NCI-H2227 (cell line): Measurements from ENCODE around the gene VMP1.
"Not testable (repeated sequence)": the region's sequence is repeated elsewhere in the genome, so short reads cannot be mapped to it uniquely, and the experiment has no call there.

ENCODE experiments used
- DNase-seq: peaks from one replicate; lab custom pipeline; 2025; ENCODE audit not compliant: unreplicated experiment; lab: John Stamatoyannopoulos, UW

The VMP1 gene

GRCh38 chr17:59753522-59754467 lies 46.3 kb downstream of the VMP1 start:
- peak; percentile 83 for DNase-seq

GRCh38 chr17:59754552-59754951 lies 47.1 kb downstream of the VMP1 start:
- no peak for DNase-seq

- not testable (repeated sequence) for DNase-seq
Observed at GRCh38 chr17:59755069-59755468, 47.6 kb downstream of the VMP1 start.

GRCh38 chr17:59756236-59756818 lies 48.9 kb downstream of the VMP1 start:
- DNase-seq: no peak

GRCh38 chr17:59757043-59757442 lies 49.6 kb downstream of the VMP1 start:
- no peak for DNase-seq

GRCh38 chr17:59757470-59757869 lies 50.0 kb downstream of the VMP1 start:
- no peak for DNase-seq

GRCh38 chr17:59757881-59758385 lies 50.5 kb downstream of the VMP1 start:
- no peak for DNase-seq

- not testable (repeated sequence) for DNase-seq
Observed at GRCh38 chr17:59758998-59759651, 51.7 kb downstream of the VMP1 start.

- no peak for DNase-seq
Observed at GRCh38 chr17:59760160-59760559, 52.7 kb downstream of the VMP1 start.

- DNase-seq: no peak
Observed at GRCh38 chr17:59761385-59762048, 54.1 kb downstream of the VMP1 start.

GRCh38 chr17:59762049-59762823 lies 54.8 kb downstream of the VMP1 start:
- DNase-seq: no peak

GRCh38 chr17:59762824-59763374 lies 55.4 kb downstream of the VMP1 start:
- no peak for DNase-seq

- no peak for DNase-seq
Observed at GRCh38 chr17:59763861-59764260, 56.4 kb downstream of the VMP1 start.

GRCh38 chr17:59764292-59764741 lies 56.9 kb downstream of the VMP1 start:
- DNase-seq: no peak

- DNase-seq: no peak
Observed at GRCh38 chr17:59765038-59765437, 57.6 kb downstream of the VMP1 start.

GRCh38 chr17:59766491-59766890 lies 59.0 kb downstream of the VMP1 start:
- DNase-seq: no peak

GRCh38 chr17:59767176-59767575 lies 59.7 kb downstream of the VMP1 start:
- no peak for DNase-seq

GRCh38 chr17:59769887-59770286 lies 62.4 kb downstream of the VMP1 start:
- DNase-seq: no peak

- no peak for DNase-seq
Observed at GRCh38 chr17:59771093-59771492, 63.6 kb downstream of the VMP1 start.

GRCh38 chr17:59775786-59776350 lies 68.4 kb downstream of the VMP1 start:
- DNase-seq: no peak
